HAP-1 (cell line): ENCODE data around the gene LINGO1.
A peak's percentile ranks its signal among the peaks of the same experiment; 100 is the strongest.

Experiments used
- DNase-seq, 2 experiments: peaks; one replicate each; pipeline ENCODE4 v3.0.0-alpha.2; 2016 to 2020; ENCODE audit warnings: low spot score in 2 of 2
- H3K27me3 ChIP-seq: fragments of 250-450 bp; sonication (Bioruptor Pico); 2 replicates; pipeline ENCODE4 v1.5.1; 2020; ENCODE audit warnings: low read depth, mild to moderate bottlenecking, moderate library complexity
- H3K36me3 ChIP-seq: fragments of 250-450 bp; sonication (Bioruptor Pico); replicated peaks from 2 replicates; pipeline ENCODE4 v1.5.1; 2020; ENCODE audit warnings: mild to moderate bottlenecking
- H3K4me1 ChIP-seq: fragments of 250-450 bp; sonication (Bioruptor Pico); 2 replicates; pipeline ENCODE4 v1.5.1; 2020; ENCODE audit warnings: mild to moderate bottlenecking
- H3K4me3 ChIP-seq: fragments of 250-450 bp; sonication (Bioruptor Pico); 2 replicates; pipeline ENCODE4 v1.5.1; 2020; ENCODE audit warnings: mild to moderate bottlenecking, moderate library complexity
- H3K9me3 ChIP-seq: fragments of 250-450 bp; sonication (Bioruptor Pico); 2 replicates; pipeline ENCODE4 v1.5.1; 2020; ENCODE audit warnings: mild to moderate bottlenecking, moderate library complexity
- in situ Hi-C: fragments of 300-500 bp; cut with MboI; formaldehyde crosslinking; loops from 3 replicates; pipeline ENCODE4 v1.14.3; 2020; ENCODE audit warnings: low sequenced_read_pairs, inconsistent platforms, mixed read lengths

The LINGO1 gene

DNA sequence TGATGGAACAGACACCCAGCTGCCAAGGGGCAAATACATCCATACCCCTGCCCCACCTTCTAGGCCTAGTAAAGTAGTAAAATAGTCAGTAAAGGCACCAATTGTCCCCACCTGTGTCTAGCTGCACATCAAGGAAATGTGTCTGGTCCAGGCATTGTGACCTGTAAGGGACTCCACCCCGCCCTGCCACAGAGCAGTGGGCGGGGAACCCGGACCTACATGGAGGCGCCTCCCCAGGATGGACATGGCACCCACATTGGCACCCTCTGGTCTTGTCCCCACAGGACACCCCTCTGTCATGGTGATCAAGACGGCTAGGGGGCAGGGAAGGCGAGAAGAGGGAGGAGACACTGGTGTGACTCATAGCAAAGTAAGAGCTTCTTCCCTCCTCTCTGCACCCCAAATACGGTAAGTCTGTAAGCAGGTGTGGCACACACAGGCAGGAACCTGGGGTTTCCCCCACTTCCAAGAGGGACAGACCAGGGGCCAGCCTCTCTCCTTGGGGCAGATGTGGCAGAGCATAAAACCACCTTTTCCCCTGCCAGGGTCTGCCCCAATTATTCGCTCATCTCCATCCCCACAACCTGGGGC lies 13.5 kb upstream of the LINGO1 start:
- peaks cover 14% of the 10 kb centered on the region for H3K27me3 ChIP-seq
- H3K4me3 ChIP-seq, result no peak overlapping the region
- in situ Hi-C loops, result no loop called here

DNA sequence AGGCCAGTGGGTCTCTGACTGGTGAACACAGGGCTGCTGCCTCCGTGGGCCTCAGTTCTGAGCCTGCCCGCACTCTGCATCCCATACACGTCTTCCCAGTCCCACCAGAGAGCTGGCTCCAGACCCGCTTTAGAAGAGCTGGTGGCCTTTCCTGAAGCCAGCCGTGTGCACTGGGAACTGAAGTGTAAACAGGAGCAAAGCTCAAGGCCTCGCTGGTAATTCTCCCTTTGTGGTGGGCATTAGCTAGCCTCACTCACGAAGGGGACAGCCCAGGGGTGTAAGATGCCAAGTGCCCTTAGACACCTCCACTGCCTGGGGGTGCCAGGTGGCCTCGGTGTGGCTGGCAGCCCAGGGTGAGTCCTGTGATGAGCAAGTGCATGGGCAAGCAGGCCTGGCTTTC lies 12.9 kb upstream of the LINGO1 start:
- in situ Hi-C loops, result no loop called here
- Histone ChIP-seq H3K4me3 (no peak overlapping the region), H3K36me3 (no peaks in the 10 kb centered on the region), H3K9me3 (no peaks in the 10 kb centered on the region), H3K4me1 (no peaks in the 10 kb centered on the region), H3K27me3 (peaks cover 12% of the 10 kb centered on the region)
- no peak for DNase-seq

More for the DNA sequence above, 13.5 kb upstream of the LINGO1 start:
- Histone ChIP-seq H3K9me3 (no peaks in the 10 kb centered on the region), H3K4me1 (no peaks in the 10 kb centered on the region), H3K36me3 (no peaks in the 10 kb centered on the region)
- DNase-seq, result no peak

DNA sequence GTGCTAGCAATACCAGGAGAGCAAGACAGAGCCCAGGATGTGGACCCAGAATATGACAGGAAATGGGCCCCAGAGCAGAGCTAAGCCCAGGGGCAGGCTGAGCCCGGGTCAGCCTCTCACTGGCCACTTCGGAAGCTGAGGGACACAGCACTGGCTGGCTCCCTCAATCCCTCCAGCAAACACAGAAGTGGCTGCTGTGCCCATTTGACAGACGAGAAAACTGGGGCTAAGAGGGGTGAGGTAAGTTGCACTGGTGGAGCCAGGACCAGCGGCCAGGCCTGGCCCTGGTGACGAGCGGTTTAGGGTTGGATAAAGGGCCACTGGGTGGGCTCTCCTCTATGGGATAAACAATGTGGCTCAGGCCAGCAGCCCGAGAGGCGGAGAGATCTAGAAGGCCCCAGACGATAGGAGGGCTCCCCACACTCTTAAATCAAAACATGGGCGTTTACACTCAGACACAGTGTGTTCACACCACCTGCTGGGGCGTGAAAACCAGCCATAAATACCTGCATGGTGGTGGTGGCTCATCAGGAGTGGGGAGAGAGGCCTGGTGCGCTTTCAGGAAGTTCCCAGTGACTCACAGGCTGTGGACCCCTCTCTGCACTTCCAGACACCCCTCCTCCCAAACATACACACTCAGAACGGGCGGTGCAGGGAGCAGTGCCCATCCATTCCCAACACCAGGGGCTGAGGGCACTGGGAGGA lies 12.0 kb upstream of the LINGO1 start:
- Histone ChIP-seq H3K27me3 (0 out of 2 replicates have a peak, but pooled peaks cover 6% of the 10 kb centered on the region), H3K4me1 (no peaks in the 10 kb centered on the region), H3K4me3 (no peak overlapping the region), H3K9me3 (no peaks in the 10 kb centered on the region), H3K36me3 (no peaks in the 10 kb centered on the region)
- DNase-seq, result no peak
- in situ Hi-C loops, result no loop called here

GRCh38 chr15:77643764-77644163 lies 11.1 kb upstream of the LINGO1 start:
- in situ Hi-C loops, result no loop called here
- no peaks in the 10 kb centered on the region for H3K36me3 ChIP-seq
- no peaks in the 10 kb centered on the region for H3K9me3 ChIP-seq
- peaks cover 6% of the 10 kb centered on the region; the same call in 1 of the 2 replicates for H3K27me3 ChIP-seq
- DNase-seq, result no peak
- H3K4me3 ChIP-seq, result no peak overlapping the region
- no peaks in the 10 kb centered on the region for H3K4me1 ChIP-seq

DNA sequence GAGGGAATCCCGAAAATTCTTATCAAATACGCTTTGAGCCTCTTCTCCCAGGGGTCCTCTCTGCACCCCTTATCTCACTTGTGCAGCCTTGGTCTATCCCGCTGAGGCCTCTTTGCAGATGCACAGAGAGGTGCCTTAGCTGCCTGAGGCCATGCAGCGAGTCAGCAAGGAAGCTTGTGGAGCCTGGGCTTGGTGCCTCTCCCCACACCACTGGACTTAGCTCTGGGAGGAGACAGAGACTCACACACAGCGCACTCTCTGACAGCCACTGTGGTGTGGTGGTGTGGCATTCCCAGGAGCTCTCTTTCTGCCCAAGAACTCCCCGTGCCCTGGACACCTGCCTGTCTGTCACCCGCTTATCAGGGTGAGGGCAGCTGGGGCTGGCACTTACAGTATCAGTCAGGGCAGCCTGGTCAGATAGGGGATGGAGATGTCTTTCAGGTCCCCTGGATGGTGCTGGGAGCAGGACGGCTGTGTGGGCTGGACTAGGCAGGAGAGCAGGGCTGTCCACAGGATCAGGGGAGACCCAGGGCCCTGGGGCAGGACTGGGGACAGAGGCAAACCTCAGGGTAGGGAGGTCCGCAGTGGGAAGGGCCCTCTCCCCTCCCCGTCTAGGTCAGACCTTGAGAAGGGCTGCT lies 10.2 kb upstream of the LINGO1 start:
- in situ Hi-C loops, result no loop called here
- no peak for DNase-seq
- Histone ChIP-seq H3K4me1 (no peaks in the 10 kb centered on the region), H3K4me3 (no peak overlapping the region), H3K9me3 (no peaks in the 10 kb centered on the region), H3K36me3 (no peaks in the 10 kb centered on the region), H3K27me3 (peaks cover 9% of the 10 kb centered on the region; the same call in 1 of the 2 replicates)

- DNase-seq, result no peak
- Histone ChIP-seq H3K27me3 (peaks cover 9% of the 10 kb centered on the region; the same call in 1 of the 2 replicates), H3K4me1 (no peaks in the 10 kb centered on the region), H3K9me3 (no peaks in the 10 kb centered on the region), H3K36me3 (no peaks in the 10 kb centered on the region), H3K4me3 (no peak overlapping the region)
- in situ Hi-C loops, result no loop called here
Observed at GRCh38 chr15:77641999-77642398, 9.3 kb upstream of the LINGO1 start.

DNA sequence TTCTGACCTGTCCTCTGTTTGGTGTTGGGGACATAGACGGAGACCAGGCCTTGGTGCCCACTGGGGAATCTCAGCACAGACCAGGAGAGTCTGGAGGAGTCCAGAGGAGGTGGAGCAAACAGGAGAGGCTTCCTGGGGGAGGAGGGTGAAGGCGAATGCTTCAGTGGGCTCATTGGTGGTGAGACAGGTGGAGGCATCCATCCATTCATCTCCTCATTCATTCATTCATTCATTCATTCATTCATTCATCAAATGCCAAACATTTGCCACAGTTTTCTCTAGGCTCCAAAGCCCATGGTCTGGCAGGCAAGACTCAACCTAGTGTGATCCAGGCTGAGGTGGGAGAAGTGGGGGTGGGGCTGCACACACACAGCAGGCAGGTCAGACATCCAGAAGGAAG lies 7.9 kb upstream of the LINGO1 start:
- H3K27me3 ChIP-seq, result peaks cover 9% of the 10 kb centered on the region; the same call in 1 of the 2 replicates
- DNase-seq, result no peak
- in situ Hi-C loops, result no loop called here
- H3K4me1 ChIP-seq, result no peaks in the 10 kb centered on the region
- no peak overlapping the region for H3K4me3 ChIP-seq
- no peaks in the 10 kb centered on the region for H3K9me3 ChIP-seq
- no peaks in the 10 kb centered on the region for H3K36me3 ChIP-seq

GRCh38 chr15:77639431-77639830 lies 6.7 kb upstream of the LINGO1 start:
- no peak for DNase-seq
- peaks cover under 1% of the 10 kb centered on the region; the same call in 1 of the 2 replicates for H3K4me1 ChIP-seq
- H3K27me3 ChIP-seq, result peaks cover 9% of the 10 kb centered on the region; the same call in 1 of the 2 replicates
- no peak overlapping the region for H3K4me3 ChIP-seq
- in situ Hi-C loops, result no loop called here
- no peaks in the 10 kb centered on the region for H3K36me3 ChIP-seq
- H3K9me3 ChIP-seq, result no peaks in the 10 kb centered on the region

- Histone ChIP-seq H3K9me3 (no peaks in the 10 kb centered on the region), H3K4me1 (peaks cover 12% of the 10 kb centered on the region), H3K27me3 (peaks cover 7% of the 10 kb centered on the region; the same call in 1 of the 2 replicates), H3K4me3 (no peak overlapping the region), H3K36me3 (no peaks in the 10 kb centered on the region)
- no peak for DNase-seq
- in situ Hi-C loops, result no loop called here
Observed at GRCh38 chr15:77637851-77638692, 5.4 kb upstream of the LINGO1 start.

DNA sequence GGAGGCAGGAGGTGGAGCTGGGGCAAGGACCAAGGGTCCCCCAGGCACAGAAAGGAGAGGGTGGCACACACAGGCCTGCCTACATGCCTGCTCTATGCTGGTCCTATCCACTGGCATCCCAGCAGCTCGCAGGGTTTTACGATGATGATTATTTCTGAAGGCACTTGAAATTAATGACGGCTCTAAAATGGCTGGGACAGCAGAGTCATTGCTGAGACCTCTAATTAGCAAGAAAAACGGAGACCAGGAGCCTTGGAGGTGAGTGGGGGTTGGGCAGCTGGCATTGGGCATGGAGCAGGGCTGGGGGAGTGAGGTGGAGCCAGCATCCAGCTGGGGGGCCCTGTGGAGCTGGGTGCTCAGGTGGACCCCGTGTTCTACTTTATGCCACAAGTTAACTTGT lies 3.5 kb upstream of the LINGO1 start:
- Histone ChIP-seq H3K36me3 (no peaks in the 10 kb centered on the region), H3K9me3 (no peaks in the 10 kb centered on the region), H3K4me3 (no peak overlapping the region), H3K27me3 (peaks cover 6% of the 10 kb centered on the region; the same call in 1 of the 2 replicates), H3K4me1 (peaks cover 21% of the 10 kb centered on the region)
- in situ Hi-C loops, result no loop called here
- DNase-seq, result no peak

DNA sequence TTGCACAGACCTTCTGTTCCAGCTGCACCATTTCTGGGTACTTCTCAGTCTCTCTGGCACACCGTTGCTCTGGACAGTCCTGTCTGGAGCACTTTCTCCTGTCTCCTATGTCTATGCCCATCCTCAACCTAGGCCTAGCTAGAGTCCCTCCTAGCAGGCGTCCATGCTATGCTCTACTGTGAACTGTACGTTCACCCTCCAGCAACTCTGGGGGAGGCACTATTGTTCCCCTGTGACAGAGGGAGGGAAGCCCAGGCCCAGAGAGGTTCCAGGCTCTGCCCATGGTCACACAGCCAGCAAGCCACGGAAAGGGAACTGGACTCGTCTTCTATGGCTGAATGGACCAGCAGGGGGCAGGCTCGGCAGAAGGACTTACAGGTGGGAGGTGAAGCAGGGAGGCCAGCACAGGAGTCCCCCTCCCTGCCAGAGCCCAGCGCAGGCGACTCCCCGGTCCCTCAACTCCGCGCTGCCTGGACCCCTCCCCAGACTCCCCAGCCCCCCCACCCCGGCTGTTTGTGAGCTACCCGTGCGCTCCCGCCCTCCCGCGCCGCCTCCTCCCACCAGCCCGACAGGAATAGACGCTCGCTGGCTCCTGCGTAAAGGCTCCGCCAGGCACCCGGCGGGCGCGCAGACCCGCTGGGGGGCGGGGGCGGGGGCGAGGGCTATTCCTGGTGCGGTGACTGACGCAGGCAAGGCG lies 1.7 kb upstream of the LINGO1 start:
- Histone ChIP-seq H3K9me3 (no peaks in the 10 kb centered on the region), H3K4me1 (peaks cover 31% of the 10 kb centered on the region), H3K4me3 (peak overlapping the region; percentile 36; the same call in 1 of the 2 replicates), H3K27me3 (peaks cover 3% of the 10 kb centered on the region; the same call in 1 of the 2 replicates), H3K36me3 (no peaks in the 10 kb centered on the region)
- peak; percentile 67 to 94 for DNase-seq
- in situ Hi-C loops, result no loop called here

DNA sequence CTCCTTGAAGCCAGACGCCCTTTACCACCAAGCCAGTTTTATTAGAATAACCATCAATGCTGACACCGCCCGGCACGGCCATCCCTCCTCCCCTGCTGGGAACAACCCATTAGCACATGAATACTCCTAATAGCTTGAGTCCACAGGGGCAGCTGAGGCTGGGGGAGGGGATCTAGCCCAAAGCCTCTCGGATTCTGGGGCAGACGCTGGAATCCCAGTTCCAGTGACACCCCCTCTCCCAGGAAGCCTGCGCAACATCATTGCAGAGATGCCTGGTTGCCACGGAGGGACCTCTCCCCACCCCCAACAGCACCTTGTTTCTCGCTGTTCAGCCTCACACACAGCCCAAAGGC lies 1.2 kb upstream of the LINGO1 start:
- DNase-seq, result peak; percentile 94
- Histone ChIP-seq H3K4me1 (peaks cover 33% of the 10 kb centered on the region), H3K9me3 (no peaks in the 10 kb centered on the region), H3K4me3 (peak overlapping the region; percentile 36), H3K36me3 (no peaks in the 10 kb centered on the region), H3K27me3 (peaks cover 3% of the 10 kb centered on the region; the same call in 1 of the 2 replicates)
- in situ Hi-C loops, result no loop called here
